ENCODE results near the gene JPH4.
"Not testable (repeated sequence)": the region's sequence is repeated elsewhere in the genome, so short reads cannot be mapped to it uniquely, and the experiment has no call there.

JPH4 gene

DNA sequence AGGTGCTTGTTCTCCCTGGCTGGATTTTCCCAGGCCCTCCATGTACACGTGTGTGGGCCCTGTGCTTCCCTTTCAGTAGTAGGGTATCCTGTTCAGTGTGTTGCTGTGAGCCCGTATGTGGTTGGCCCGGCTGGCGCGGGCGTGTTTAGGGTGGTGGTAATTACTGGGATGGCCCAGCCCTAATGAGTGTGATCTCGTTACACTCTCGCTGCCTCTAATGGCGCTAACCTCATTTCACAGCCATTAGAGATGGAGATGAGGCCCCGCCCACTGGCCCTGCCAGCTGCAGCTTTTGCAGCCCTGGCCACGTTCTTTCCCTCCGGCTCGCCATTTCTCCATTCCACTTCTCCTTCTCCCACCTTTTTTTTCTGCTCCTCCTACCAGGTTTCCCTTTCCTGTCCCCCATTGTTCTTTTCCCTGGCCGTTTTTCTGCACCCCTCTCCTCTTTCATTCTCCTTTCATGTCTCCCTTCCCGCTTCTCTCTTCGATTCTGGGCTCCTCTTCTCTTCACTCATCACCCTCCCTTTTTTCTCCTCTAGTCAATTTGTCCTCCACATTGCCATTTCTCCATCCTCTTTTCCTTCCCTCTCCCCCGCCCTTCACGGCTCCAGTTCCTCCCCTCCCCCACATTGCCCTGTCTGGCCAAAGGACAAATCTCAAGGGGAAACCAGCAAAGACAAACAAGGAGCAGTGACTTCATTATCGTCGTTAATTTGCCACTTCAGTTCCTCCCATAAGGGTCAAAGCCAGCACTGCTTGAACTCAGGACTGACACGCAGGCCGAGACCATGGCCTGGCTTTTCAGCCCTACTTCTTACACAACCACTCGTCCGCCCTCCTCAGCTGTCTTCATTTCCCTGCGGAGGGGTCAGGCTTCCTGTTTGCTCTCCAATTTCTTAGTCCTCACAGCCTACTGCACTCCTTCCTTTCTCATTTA lies 33.8 kb downstream of the JPH4 start:
- DNase-seq: no peak

DNA sequence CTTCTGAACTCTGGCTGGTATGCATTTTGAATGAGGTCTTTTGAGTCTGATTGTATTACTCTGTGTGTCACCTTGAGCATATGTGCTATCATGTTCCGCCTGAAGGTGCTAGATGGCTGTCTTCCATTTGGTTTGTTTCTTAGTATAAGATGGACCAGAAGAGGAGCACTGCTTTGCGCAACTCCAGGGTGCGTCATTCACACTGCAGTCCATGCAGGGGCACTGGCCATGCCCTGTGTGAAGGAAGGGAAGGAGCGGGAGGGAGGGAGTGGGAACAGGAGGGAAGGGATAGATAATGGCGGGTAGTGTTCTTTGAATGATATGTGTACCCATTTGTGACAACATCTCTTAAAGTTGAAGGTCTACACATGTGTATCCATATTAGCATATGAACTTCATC lies 35.2 kb downstream of the JPH4 start:
- DNase-seq: no peak

- DNase-seq: no peak
These were observed 36.3 kb downstream of the JPH4 start for GRCh38 chr14:23542261-23542660.

GRCh38 chr14:23540141-23540469 lies 38.5 kb downstream of the JPH4 start:
- DNase-seq: no peak

GRCh38 chr14:23539248-23540140 lies 39.1 kb downstream of the JPH4 start:
- peak in 1 of 2 donors; percentile 26 for DNase-seq

DNA sequence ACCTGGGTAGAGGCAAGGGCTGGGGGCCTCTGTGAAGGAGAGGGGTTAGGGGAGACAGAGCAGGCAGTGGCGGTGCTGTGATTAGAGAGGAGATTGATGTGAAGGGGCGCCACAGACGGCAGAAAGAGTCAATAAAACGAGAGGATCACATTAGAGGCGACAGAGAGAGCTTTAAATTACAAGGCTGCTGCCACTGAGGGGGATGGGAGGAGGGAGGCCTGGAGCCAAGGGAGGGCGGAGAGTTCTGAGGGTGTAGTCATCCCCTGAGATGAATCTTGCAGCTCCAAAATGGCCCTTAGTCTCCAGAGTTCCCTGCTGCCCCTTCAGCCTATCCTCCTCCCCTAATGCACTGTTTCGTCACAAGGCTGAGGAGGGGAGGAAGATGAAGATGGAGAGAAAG lies 39.8 kb downstream of the JPH4 start:
- no peak for DNase-seq

DNA sequence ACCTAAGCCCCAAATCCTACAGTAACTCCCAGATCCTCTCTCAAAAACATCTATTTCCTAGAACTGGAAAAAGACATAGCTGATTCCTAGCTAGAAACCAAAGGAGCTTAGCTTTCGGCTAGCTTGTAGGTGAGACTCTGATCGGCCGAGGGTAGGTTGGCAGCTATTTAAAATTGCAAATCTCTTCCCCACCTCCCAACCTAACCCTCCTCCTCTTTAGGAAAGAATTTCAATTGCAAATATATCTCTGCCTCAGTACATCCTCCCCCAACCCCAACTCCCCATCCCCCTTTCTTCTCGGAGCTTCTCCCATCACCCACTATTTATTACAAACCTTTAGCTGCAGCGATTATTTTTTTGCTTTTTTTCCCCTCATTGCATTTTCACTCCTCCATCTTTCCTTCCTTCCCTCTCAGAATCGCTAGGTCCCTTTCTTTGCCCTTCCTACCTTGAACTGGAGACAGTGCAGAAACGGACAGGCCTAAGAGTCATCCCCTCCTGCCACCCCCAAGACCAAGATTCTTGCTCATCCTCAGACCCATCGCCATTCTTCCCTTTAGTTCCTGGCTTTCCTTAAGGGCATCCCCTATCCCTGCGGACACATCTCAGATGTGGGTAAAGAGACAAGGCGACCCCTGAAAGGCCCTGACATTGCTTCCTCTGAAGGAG lies 40.4 kb downstream of the JPH4 start:
- no peak for DNase-seq

DNA sequence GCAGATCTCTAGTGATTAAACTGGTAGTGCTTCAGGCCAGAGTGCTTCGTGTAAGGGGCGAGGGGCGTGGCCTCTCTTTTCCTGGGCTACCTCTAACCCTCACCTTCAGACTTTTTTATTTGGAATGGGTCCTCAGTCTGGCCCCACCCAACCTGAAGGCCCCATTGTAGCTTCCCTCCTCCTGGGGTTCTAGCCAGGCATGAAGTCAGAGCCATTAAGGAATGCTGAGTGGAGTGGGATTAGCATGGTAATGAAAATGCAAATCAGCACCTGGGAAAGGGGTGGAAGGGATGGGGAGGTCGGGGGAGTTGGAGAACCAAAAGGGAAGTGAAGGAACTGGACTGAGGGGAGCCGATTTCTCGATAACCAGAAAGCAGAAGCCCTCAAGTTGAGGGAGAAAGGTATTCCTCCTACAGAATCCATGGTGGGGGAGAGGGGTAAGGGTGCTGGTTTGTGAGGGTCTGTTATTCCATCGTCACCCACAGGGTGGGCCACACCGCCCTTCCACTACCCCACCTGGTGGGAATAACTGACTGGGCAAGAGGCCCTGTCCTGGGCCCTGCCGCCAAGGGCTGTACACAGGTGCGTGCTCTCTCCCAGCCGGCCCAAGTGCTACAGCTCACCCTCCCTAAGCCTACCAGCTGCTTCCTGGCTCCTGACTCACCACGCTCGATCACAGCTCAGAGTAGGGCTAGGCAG lies 41.1 kb downstream of the JPH4 start:
- no peak for DNase-seq

DNA sequence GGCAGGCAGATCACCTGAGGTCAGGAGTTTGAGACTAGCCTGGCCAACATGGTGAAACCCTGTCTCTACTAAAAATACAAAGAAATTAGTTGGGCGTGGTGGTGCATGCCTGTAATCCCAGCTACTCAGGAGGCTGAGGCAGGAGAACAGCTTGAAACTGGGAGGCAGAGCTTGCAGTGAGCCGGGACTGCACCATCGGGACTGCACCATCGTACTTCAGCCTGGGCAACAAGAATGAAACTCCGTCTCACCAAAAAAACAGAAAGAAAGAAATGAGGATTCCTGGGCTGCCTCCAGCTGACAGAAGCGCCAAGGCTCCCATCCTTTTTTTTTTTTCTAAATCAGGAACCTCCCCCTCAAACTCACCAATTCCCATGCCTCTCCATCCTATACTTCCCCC lies 41.7 kb downstream of the JPH4 start:
- DNase-seq: not testable (repeated sequence)

DNA sequence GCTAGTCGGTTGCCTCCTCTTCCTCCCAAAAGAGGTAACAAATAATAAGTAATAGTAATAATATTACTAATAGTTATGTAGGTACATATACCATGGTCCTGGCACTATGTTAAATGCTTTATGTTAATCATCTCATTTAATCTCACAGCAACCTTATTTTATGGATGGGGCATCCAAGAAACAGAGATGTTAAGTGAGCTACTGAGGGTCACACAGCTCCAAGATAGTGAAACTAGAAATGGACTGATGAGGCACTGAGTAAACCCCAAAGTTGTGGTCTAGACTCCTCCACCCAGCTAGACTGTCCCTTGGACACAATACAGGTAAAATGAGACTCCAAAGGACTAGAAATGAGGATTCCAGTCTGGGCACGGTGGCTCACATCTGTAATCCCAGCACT lies 42.1 kb downstream of the JPH4 start:
- no peak for DNase-seq

GRCh38 chr14:23535943-23536342 lies 42.6 kb downstream of the JPH4 start:
- DNase-seq: no peak

DNA sequence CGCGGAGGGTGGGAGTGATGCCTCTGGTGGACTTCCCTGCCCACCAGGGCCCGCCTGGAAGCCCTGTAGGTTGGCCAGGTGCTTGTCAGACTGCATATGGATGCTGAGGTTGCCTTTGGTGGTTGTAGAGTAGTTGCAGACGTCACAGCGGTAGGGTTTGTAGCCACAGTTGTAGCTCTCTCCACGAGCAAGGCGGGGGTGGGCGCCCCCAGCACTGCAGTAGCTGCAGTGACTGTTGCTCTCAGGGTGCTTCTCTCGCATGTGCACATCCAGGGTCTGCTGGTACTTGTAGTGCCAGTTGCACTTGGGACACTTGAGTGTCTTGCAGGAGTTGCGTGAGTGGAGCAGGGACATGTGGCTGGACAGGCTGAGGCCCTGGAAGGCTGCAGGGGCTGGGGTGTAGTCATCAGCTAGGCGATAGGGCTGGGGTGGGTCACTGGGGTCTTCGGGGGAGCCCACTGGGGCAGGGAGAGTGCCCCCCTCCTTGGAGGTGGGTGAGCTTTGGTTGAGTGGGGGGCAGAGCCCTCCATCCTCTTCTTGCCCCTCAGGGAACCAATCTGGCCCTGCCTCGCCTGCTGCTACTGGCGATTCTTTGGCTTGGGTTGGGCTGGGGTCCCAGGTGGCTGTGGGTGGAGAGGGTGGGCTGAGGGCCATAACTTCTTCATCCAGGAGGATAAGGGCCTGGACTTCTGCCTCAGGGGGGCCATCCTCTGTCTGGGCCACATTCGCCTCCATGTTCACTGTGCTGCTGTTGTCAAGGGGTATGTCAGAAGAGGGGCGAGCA lies 44.7 kb downstream of the JPH4 start:
- DNase-seq: no peak

DNA sequence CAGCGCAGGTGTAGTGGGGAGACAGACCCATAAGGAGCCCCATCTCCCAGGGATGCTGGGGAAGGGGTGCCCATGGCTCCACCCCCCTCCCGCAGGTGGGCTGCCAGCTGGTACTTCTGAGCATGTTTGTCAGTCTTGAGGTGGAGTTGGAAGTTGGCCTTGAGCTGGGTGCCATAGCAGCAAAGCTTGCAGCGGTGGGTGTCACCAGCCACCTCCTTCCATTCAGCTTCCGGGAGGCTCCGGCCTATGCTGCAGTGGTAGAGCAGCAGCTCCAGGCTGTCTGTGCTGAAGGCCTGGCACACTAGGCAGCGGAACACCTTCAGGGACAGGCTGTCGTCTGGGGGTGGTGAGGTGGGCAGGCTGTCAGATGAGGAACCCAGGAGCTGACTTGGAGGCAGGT lies 45.9 kb downstream of the JPH4 start:
- no peak for DNase-seq

DNA sequence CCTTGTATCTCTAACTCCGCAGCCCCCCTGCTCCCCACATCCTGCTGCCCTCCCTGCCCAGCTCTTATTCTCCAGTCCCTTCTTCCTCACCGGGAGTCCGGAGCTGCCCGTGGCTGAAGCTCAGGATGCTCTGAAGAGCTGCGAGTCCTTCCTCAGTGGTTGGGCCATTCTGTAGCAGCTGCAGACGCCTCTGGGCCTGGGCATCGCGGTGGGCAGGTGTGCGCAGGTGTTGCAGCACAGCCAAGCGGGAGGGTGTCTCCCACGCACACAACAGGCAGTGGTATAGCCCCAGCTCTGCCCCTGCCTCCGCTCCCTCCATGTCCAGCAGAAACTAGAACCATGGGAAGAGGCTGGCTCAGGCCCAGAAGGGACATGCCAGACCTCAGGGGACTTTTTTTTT lies 47.2 kb downstream of the JPH4 start:
- DNase-seq: no peak

DNA sequence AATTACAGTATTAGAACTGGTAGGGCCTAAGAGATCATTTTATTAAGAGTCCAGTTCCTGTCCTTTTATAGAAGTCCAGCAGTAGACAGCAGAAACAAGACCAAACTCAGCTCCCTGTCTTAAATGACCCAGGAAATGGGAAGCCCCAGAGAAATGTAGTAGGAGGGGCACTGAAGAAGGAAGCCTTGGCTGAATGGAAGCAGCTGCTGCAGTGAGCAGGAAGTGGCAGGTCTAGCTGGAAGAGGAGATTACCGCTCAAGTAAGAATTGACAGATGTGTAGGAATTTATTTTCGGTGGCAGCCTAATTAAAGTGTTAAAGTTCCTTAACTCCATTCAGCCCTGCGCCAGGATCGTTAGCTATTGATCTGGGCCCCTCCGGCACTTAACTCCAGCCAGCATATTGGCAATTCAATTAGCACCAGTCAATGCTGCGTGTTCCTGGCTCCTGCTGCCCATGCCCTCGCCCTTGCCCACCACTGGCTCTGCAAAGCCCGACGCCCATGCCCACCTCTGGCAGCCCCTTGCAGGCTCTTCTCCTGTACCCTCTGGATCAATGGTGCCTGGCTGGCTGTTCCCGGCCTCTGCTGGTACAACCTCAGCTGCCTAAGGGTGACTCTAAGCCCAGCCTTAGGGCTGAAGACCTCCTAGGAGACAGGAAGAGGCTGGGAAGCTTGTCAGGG lies 48.1 kb downstream of the JPH4 start:
- no peak for DNase-seq

- no peak for DNase-seq
These were observed 49.6 kb downstream of the JPH4 start for GRCh38 chr14:23529016-23529415.

GRCh38 chr14:23528555-23528954 lies 50.0 kb downstream of the JPH4 start:
- DNase-seq: no peak

DNA sequence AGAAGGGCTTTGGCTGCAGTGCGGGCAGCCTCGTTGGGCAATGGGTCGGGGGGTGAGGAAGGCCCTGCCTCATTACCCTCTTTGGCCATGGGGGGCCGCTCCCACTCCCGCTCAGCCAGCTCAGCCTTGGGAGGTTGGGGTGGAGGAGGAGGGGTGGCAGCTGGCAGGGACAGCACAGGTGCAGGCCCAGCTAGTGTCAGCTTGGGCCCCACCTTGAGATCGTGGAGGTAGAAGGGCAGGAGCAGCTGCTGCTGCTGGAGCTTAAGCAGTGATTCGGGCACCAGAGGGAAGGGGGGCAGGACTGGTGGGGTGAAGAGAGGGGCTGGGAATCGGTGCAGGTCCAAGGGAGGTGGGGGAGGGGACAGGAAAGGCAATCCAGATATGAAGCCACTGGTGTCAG lies 53.0 kb downstream of the JPH4 start:
- DNase-seq: no peak

DNA sequence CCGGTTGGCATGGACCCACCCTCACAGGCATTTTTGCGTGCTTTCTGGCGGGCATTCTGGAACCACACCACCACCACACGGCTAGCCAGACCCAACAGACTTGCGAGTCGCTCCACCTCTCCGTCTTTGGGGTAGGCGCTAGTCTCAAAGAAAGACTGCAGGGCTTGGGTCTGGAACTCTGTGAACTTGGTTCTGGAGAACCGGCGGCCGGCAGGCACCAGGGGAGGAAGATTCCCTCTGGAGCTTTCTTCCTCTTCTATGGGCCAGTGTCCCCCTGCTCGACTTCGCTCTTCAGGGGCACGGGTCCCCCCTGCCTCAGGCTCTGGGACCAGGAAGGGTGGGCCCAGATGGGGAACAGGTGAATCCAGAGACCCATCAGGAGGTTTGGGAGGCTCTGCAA lies 53.6 kb downstream of the JPH4 start:
- DNase-seq: no peak

DNA sequence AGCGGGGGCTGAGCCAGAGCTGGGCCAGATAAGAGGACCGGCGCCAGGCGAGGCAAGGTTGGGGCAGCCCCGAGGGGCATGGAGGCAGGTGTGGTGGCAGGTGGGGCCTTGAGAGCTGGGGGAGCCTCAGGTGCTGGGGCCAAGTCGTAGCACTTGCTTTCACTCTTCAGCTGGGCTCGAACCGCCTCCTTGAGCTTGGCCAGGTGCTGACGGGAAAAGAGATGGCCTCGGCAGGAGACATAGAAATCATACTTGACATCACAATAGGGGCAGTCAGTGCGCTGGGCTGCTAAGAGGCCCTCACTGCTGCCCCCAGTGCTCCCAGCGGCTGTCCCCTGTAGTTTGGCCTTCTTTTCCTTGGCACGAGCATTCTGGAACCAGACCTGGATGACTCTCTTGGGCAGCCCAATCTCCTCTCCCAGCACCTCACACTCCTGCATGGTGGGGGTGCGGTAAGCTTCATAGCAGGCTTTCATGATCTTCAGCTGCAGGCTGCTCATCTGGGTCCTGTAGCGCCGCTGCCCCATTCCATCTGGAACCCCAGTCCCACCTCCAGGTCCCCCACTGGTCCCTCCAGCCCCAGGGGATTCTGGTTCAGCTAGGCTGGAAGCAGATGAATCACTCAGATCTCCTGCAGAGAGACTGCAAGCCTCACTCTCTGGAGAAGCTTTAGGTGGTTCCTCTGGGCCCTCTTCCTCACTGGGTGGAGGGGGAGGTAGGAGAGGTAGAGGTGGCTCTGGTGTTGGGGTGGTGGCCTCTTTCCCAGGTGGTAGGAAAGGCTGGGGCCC lies 55.2 kb downstream of the JPH4 start:
- DNase-seq: no peak

Data from activated CD4-positive, alpha-beta T cell treated with anti-CD3 and anti-CD28 coated beads for 4 hours (primary cell).